HEK293T (cell line): ENCODE data around the gene POTEF.
"Not testable (repeated sequence)": the region's sequence is repeated elsewhere in the genome, so short reads cannot be mapped to it uniquely, and the experiment has no call there.

ENCODE experiments used
- ARNT ChIP-seq: fragments of 450-650 bp; IDR thresholded peaks from 2 replicates; pipeline ENCODE4 v1.6.1; 2017; ENCODE audit warnings: mild to moderate bottlenecking
- BHLHE40 ChIP-seq: fragments of 450-650 bp; IDR thresholded peaks from 2 replicates; pipeline ENCODE4 v1.6.1; 2016; ENCODE audit warnings: mild to moderate bottlenecking, moderate library complexity, borderline replicate concordance
- CTBP1 ChIP-seq: fragments of 450-650 bp; IDR thresholded peaks from 2 replicates; pipeline ENCODE4 v1.6.1; 2016; ENCODE audit warnings: borderline replicate concordance
- ELF4 ChIP-seq: fragments of 450-650 bp; IDR thresholded peaks from 2 replicates; pipeline ENCODE4 v1.6.1; 2017; ENCODE audit warnings: antibody characterized with exemption
- FOXA1 ChIP-seq: fragments of 450-650 bp; IDR thresholded peaks from 2 replicates; pipeline ENCODE4 v1.6.1; 2016; ENCODE audit warnings: mild to moderate bottlenecking
- FOXK2 ChIP-seq: fragments of 450-650 bp; IDR thresholded peaks from 2 replicates; pipeline ENCODE4 v1.6.1; 2016; ENCODE audit warnings: mild to moderate bottlenecking
- FOXM1 ChIP-seq: fragments of 450-650 bp; IDR thresholded peaks from 2 replicates; pipeline ENCODE4 v1.6.1; 2017; ENCODE audit warnings: mild to moderate bottlenecking, borderline replicate concordance
- HDGF ChIP-seq: fragments of 450-650 bp; IDR thresholded peaks from 2 replicates; pipeline ENCODE4 v1.6.1; 2017; ENCODE audit warnings: antibody characterized with exemption, borderline replicate concordance
- NFRKB ChIP-seq: fragments of 450-650 bp; IDR thresholded peaks from 2 replicates; pipeline ENCODE4 v1.6.1; 2016; ENCODE audit warnings: mild to moderate bottlenecking, moderate library complexity
- PKNOX1 ChIP-seq: fragments of 450-650 bp; IDR thresholded peaks from 2 replicates; pipeline ENCODE4 v1.6.1; 2016
- SP1 ChIP-seq: fragments of 450-650 bp; IDR thresholded peaks from 2 replicates; pipeline ENCODE4 v1.6.1; 2017
- SUZ12 ChIP-seq: fragments of 450-650 bp; IDR thresholded peaks from 2 replicates; pipeline ENCODE4 v1.6.1; 2016; ENCODE audit warnings: mild to moderate bottlenecking
- ZNF384 ChIP-seq: fragments of 450-650 bp; IDR thresholded peaks from 2 replicates; pipeline ENCODE4 v1.6.1; 2016

- TF ChIP-seq SP1, FOXM1, PKNOX1, FOXK2, BHLHE40, ELF4, ARNT, FOXA1, NFRKB, ZNF384, SUZ12, HDGF, CTBP1: not testable (repeated sequence)
Observed at GRCh38 chr2:130025931-130026330, 103.1 kb downstream of the POTEF start.
